HG02981 (cell line): ENCODE data around the gene CCNT2.
A peak's percentile ranks its signal among the peaks of the same experiment; 100 is the strongest.
"Not testable (repeated sequence)": the region's sequence is repeated elsewhere in the genome, so short reads cannot be mapped to it uniquely, and the experiment has no call there.

Experiments
- ATAC-seq: cut with Tn5 transposase; IDR thresholded peaks from one replicate; pipeline ENCODE4 v1.9.1; 2021; ENCODE audit warnings: mild to moderate bottlenecking, moderate library complexity; ENCODE audit not compliant: unreplicated experiment

The CCNT2 gene

DNA sequence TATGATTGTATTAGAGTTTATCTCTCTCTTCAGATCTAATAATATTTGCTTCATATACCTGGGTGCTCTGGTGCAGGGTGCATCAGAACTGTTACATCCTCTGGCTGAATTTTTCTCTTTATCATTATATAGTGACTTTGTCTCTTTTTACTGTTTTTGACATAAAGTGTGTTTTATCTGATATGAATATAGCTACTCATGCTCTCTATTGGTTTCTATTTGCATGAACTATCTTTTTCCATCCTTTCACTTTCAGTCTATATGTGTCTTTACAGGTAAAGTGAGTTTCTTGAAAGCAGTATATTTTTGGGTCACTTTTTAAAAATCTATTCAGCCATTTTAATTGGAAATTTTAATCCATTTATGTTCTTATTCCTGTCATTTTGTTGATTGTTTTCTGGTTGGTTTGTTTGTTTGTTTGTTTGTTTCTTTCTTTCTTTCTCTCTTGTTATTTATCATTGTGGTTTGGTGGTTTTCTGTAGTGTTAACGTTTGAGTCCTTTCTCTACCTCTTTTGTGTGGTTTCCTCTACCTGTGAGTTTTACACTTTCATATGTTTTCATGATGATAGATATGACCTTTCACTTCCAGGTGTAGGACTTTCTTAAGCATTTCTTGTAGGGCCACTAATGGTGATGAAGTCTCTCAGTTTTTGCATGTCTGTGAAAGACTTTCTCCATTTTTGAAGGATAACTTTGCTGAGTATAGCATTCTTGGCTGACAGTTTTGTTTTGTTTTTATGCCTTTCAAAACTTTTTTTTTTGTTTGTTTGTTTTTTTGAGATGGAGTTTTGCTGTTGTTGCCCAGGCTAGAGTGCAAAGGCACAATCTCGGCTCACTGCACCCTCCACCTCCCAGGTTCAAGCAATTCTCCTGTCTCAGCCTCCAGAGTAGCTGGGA lies 54.9 kb downstream of the CCNT2 start:
- no peak for ATAC-seq

GRCh38 chr2:134975281-134976009 lies 56.8 kb downstream of the CCNT2 start:
- ATAC-seq = no peak

- no peak for ATAC-seq
Observed at GRCh38 chr2:134976074-134976702, 57.6 kb downstream of the CCNT2 start.

GRCh38 chr2:134977104-134977503 lies 58.5 kb downstream of the CCNT2 start:
- not testable (repeated sequence) for ATAC-seq

DNA sequence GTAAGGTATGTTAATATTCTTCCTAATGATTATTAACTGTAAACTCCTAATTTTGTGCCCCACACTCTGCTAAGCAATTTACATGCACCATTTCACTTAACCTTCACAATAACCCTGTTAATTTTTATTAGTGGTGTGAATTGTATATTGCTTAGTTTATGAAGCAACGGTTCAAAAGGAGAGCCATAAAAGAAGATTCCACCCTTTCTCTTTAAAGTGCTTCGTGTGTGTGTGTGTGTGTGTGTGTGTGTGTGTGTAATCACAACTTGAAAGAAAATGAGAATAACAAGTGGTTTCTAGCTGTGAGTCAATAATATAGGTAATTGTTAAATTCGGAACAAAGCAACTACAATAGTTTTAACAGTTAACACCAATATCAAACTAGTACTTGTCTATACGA lies 60.6 kb downstream of the CCNT2 start:
- ATAC-seq = no peak

GRCh38 chr2:134980639-134981038 lies 62.0 kb downstream of the CCNT2 start:
- ATAC-seq = no peak

- ATAC-seq = no peak
Observed at GRCh38 chr2:134982603-134983002, 64.0 kb downstream of the CCNT2 start.

DNA sequence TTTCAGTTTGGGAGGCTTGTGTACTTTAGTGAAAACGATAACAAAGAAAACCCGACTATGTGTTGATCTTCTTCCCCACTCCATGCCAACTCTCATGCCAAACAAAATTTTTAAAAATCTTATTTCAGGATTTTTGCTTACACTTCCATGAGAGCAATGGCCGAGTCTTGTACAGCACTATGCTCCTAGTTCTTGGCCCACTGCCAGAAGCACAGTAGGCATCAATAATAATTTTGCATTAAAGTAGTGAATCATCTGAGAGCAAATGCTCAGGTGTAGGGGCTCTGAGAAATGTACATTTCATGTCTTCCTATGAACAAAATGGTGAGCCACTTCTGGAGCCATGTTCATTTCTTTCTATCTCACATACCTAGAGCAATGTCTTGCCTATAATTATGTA lies 66.4 kb downstream of the CCNT2 start:
- no peak for ATAC-seq

DNA sequence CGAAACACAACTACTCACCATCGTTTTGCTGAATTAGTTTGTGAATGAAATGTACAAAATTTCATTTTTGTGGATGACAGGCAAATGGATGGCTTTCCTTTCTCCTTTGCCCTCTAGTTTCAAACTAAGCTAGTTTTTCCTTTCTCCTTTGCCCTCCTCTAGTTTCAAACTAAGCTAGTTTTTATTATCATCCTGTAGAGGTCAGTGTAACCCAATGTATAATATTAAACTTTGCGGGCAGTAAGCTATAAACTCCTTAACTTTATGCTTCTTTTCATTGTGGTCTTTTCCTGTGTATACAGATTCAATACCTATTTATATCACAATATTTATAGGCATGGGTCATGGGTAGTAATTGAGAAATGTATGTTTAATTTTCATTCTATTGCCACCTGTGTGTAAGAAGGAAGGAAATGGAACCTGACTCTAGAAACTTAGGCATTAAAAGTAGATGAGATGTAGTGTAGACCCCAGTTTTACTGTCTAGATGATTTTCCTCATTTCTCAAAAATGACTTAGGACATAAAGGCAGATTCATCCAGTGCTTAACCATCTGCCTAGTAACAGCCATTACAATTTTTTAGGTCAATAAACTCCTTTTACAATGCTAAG lies 70.5 kb downstream of the CCNT2 start:
- ATAC-seq = no peak

DNA sequence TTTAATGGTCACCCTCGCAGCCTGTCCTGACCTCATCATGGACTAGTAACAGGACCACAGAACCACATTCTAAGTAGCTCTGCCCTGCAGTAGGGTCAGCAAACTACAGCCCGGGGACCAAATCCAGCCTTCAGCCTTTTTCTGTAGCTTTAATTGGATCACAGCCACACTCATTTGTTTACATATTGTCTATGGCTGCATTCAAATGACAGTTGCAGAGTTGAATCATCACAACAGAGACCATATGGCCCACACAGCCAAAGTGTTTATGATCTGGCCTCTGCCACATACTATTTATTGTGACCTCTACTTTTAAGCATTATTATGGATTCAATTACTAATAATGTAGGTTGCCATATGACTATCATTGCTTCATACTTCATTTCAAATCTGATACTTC lies 80.9 kb downstream of the CCNT2 start:
- ATAC-seq = no peak

- no peak for ATAC-seq
Observed at GRCh38 chr2:135002836-135003235, 84.2 kb downstream of the CCNT2 start.

DNA sequence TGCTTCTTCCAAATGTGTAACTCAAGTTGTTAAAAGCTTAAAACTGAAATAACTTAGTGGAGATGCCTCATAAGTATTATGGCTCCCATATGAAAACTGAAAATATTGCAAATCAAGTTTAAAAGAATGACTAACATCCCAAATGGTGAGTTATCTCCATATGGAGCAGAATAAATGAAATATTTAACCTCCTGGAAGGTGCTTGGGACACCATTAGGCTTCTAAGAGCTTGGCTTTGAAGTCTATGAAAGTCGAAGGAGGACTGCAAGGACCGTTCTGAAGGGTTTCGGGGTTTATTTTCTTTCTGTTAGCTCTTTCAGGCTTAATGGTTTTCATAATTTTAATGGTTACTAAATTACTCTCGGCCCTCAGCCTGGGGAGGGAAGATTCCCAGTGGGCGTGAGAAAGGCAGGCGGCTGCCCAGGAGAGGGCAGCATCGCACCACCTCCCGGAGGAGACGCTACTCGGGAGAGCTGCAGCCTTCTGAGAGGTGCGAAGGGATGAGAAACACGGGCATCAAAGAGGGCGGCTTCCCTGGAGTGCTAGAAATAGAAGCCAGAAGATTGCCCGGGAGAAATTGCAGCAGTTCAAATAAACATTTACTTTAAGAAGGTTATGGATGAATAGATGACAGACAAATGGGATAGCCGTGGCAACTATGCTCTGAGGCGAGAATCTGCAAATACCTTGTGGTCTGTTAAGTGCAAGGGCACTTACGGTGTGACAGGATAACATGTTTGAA lies 85.6 kb downstream of the CCNT2 start:
- peak; percentile 84 for ATAC-seq

DNA sequence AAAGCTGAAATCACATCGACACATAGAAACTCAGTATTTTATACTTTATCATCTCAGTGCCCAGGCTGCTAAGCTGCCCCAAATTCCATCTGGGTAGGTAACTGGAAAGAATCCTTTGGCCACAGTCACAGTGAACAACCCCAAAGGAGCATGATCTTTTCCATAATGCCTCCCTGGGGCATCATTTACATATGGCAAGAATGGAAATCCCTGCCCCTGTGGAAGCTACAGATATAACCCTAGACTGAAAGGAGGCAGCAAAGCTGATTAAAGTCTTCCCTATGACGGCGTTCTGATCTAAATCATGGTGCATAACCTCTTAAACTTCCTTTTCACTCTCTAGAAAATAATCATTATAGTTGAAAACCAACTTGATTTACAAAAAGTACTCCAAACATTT lies 87.1 kb downstream of the CCNT2 start:
- no peak for ATAC-seq
